Peyer's patch (tissue), 4 donors: ENCODE measurements around the gene FCRL3. TPM values are rescaled to one million over a fixed set of nuclear protein-coding genes. Genes with fewer than 3 reads are reported as not detected.
A peak's percentile ranks its signal among the peaks of the same experiment; 100 is the strongest.

Source experiments
- DNase-seq, 3 donors: peaks; one replicate each; pipeline ENCODE4 v3.0.0-alpha.2; 2017 to 2019
- H3K27ac ChIP-seq, 4 donors: fragments of 200-600 bp; sonication (generic); one replicate each; pipeline ENCODE4 v1.5.1; 2016 to 2019
- H3K27me3 ChIP-seq, 2 donors: fragments of 200-600 bp; sonication (generic); one replicate each; pipeline ENCODE4 v1.5.1; 2019
- H3K36me3 ChIP-seq, 3 donors: fragments of 200-600 bp; sonication (generic); one replicate each; pipeline ENCODE4 v1.5.1; 2016 to 2019
- H3K4me1 ChIP-seq, 4 donors: fragments of 200-600 bp; sonication (generic); one replicate each; pipeline ENCODE4 v1.5.1; 2016 to 2019
- H3K4me3 ChIP-seq, 4 donors: fragments of 200-600 bp; sonication (generic); 1 replicate in 3 of 4; 2 replicates in 1 of 4; pipeline ENCODE4 v1.5.1; 2016 to 2019; ENCODE audit warnings: mild to moderate bottlenecking in 1 of 4
- H3K9me3 ChIP-seq, 4 donors: fragments of 200-600 bp; sonication (generic); one replicate each; pipeline ENCODE4 v1.5.1; 2016 to 2019; ENCODE audit warnings: mild to moderate bottlenecking in 1 of 4
- POLR2A ChIP-seq, 2 donors: fragments of 450-650 bp; IDR thresholded peaks; one replicate each; pipeline ENCODE4 v1.5.1; 2017; ENCODE audit warnings: antibody characterized with exemption in 2 of 2, mild to moderate bottlenecking in 2 of 2, moderate library complexity in 2 of 2
- total RNA-seq, 4 donors: library from RNA; depleted of rRNA; stranded (reverse); fragments of >200 nt; gene quantifications; one replicate each; pipeline ENCODE4 v1.1.0, GENCODE V29; 2016
- TF ChIP-seq, protein P1 (sequence below), 6 experiments: fragments of 450-650 bp in 4 of 6; fragments of 200-600 bp in 2 of 6; sonication (generic) in 1 of 6; IDR thresholded peaks; one replicate each; pipeline ENCODE4 v1.5.1; 2017 to 2019; ENCODE audit warnings: antibody characterized with exemption in 6 of 6, mild to moderate bottlenecking in 3 of 6, moderate library complexity in 1 of 6

The FCRL3 gene
- total RNA-seq, 4 donors from 2014 or later = 1.7 to 37.1 (median 2.0) TPM; not detected in 1

GRCh38 chr1:157678721-157679120 lies 21.8 kb downstream of the FCRL3 start:
- Histone ChIP-seq H3K27ac (no peak overlapping the region), H3K4me1 (no peaks in the 10 kb centered on the region), H3K9me3 (peaks cover 0 to 7% (median 0%) of the 10 kb centered on the region in 4 donors), H3K4me3 (no peak overlapping the region), H3K27me3 (no peaks in the 10 kb centered on the region), H3K36me3 (no peaks in the 10 kb centered on the region)
- TF ChIP-seq POLR2A (IDR thresholded peaks at IDR 0.05) = no peak
- TF ChIP-seq, protein P1, sequence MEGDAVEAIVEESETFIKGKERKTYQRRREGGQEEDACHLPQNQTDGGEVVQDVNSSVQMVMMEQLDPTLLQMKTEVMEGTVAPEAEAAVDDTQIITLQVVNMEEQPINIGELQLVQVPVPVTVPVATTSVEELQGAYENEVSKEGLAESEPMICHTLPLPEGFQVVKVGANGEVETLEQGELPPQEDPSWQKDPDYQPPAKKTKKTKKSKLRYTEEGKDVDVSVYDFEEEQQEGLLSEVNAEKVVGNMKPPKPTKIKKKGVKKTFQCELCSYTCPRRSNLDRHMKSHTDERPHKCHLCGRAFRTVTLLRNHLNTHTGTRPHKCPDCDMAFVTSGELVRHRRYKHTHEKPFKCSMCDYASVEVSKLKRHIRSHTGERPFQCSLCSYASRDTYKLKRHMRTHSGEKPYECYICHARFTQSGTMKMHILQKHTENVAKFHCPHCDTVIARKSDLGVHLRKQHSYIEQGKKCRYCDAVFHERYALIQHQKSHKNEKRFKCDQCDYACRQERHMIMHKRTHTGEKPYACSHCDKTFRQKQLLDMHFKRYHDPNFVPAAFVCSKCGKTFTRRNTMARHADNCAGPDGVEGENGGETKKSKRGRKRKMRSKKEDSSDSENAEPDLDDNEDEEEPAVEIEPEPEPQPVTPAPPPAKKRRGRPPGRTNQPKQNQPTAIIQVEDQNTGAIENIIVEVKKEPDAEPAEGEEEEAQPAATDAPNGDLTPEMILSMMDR (IDR thresholded peaks at IDR 0.05) = no peak
- no peak for DNase-seq

GRCh38 chr1:157673008-157673407 lies 27.6 kb downstream of the FCRL3 start:
- no peaks in the 10 kb centered on the region for H3K4me1 ChIP-seq
- H3K36me3 ChIP-seq = no peaks in the 10 kb centered on the region
- H3K27me3 ChIP-seq = no peaks in the 10 kb centered on the region
- H3K27ac ChIP-seq = no peak overlapping the region
- TF ChIP-seq, protein P1 (IDR thresholded peaks at IDR 0.05) = no peak
- TF ChIP-seq POLR2A (IDR thresholded peaks at IDR 0.05) = no peak
- no peak overlapping the region for H3K4me3 ChIP-seq
- peaks cover 0 to 7% (median 0%) of the 10 kb centered on the region in 4 donors for H3K9me3 ChIP-seq
- no peak for DNase-seq

DNA sequence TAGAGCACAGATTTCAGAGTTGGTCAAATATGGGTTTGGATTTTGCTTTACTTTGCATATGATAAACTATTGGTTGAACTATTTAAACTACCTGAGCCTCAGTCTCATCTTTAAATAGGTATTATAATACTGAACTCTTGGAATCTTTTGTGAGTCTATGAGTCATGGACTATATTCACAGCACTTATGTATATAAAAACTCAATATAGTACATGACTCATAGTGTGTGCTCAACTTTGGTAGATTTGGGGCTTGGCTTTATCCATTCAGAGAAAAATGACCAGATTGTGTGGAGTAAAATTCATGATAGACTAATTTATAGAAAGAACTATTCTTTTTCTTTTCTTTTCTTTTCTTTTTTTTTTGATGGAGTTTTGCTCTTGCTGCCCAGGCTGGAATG lies 28.7 kb downstream of the FCRL3 start:
- TF ChIP-seq, protein P1 (IDR thresholded peaks at IDR 0.05) = no peak
- no peak for TF ChIP-seq POLR2A (IDR thresholded peaks at IDR 0.05)
- Histone ChIP-seq H3K36me3 (no peaks in the 10 kb centered on the region), H3K27ac (no peak overlapping the region), H3K4me1 (no peaks in the 10 kb centered on the region), H3K27me3 (no peaks in the 10 kb centered on the region), H3K4me3 (no peak overlapping the region), H3K9me3 (peaks cover 0 to 7% (median 0%) of the 10 kb centered on the region in 4 donors)
- no peak for DNase-seq

GRCh38 chr1:157659576-157660247 lies 40.9 kb downstream of the FCRL3 start:
- Histone ChIP-seq H3K4me1 (no peaks in the 10 kb centered on the region), H3K27ac (no peak overlapping the region), H3K4me3 (no peak overlapping the region), H3K36me3 (no peaks in the 10 kb centered on the region), H3K27me3 (no peaks in the 10 kb centered on the region), H3K9me3 (no peaks in the 10 kb centered on the region)
- DNase-seq = peak in 2 of 3 donors; percentile 34 to 54
- TF ChIP-seq POLR2A (IDR thresholded peaks at IDR 0.05) = no peak
- TF ChIP-seq, protein P1 (IDR thresholded peaks at IDR 0.05) = no peak

DNA sequence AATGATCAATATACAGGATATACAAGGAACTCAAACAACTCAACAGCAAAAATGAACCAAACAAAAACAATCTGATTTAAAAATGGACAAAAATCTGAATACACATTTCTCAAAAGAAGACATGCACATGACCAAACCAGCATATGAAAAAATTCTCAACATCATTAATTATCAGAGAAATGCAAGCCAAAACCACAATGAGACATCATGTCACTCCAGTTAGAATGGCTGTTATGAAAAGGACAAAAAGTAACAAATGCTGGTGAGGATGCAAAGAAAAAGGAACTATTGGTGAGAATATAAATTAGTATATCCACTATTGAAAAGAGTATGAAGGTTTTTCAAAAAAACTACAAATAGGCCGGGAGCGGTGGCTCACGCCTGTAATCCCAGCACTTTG lies 42.0 kb downstream of the FCRL3 start:
- Histone ChIP-seq H3K4me1 (peaks cover 0 to 5% (median 0%) of the 10 kb centered on the region in 4 donors), H3K36me3 (no peaks in the 10 kb centered on the region), H3K9me3 (no peaks in the 10 kb centered on the region), H3K27ac (no peak overlapping the region), H3K4me3 (no peak overlapping the region), H3K27me3 (no peaks in the 10 kb centered on the region)
- TF ChIP-seq POLR2A (IDR thresholded peaks at IDR 0.05) = no peak
- TF ChIP-seq, protein P1 (IDR thresholded peaks at IDR 0.05) = no peak
- no peak for DNase-seq
